ENCODE data around the gene CELA3A. TPM values are rescaled to one million over a fixed set of nuclear protein-coding genes. Genes with fewer than 3 reads are reported as not detected.
"Not testable (repeated sequence)": the region's sequence is repeated elsewhere in the genome, so short reads cannot be mapped to it uniquely, and the experiment has no call there.

Gene CELA3A
- total RNA-seq, 3 donors from 2014 or later, result not detected

GRCh38 chr1:21966247-21967000, 35.0 kb upstream of the CELA3A start:
- Histone ChIP-seq H3K4me1 (no peaks in the 10 kb centered on the region), H3K27me3 (no peaks in the 10 kb centered on the region), H3K27ac (no peak overlapping the region), H3K4me3 (no peak overlapping the region), H3K9me3 (no peaks in the 10 kb centered on the region), H3K36me3 (no peaks in the 10 kb centered on the region)
- TF ChIP-seq POLR2AphosphoS5 (IDR thresholded peaks at IDR 0.05) (no peak), POLR2A (IDR thresholded peaks at IDR 0.05) (no peak)
- TF ChIP-seq, protein P1, sequence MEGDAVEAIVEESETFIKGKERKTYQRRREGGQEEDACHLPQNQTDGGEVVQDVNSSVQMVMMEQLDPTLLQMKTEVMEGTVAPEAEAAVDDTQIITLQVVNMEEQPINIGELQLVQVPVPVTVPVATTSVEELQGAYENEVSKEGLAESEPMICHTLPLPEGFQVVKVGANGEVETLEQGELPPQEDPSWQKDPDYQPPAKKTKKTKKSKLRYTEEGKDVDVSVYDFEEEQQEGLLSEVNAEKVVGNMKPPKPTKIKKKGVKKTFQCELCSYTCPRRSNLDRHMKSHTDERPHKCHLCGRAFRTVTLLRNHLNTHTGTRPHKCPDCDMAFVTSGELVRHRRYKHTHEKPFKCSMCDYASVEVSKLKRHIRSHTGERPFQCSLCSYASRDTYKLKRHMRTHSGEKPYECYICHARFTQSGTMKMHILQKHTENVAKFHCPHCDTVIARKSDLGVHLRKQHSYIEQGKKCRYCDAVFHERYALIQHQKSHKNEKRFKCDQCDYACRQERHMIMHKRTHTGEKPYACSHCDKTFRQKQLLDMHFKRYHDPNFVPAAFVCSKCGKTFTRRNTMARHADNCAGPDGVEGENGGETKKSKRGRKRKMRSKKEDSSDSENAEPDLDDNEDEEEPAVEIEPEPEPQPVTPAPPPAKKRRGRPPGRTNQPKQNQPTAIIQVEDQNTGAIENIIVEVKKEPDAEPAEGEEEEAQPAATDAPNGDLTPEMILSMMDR (IDR thresholded peaks at IDR 0.05), result no peak
- no peak for DNase-seq (ENCODE audit: low spot score in 2 of 2)
- intact Hi-C loops (cut with DNase I; ENCODE audit: low total_unique reads), result no loop called here

GRCh38 chr1:21967216-21967615, 34.2 kb upstream of the CELA3A start:
- H3K27me3 ChIP-seq; H3K9me3 ChIP-seq; H3K4me1 ChIP-seq; DNase-seq (ENCODE audit: low spot score in 2 of 2); intact Hi-C loops (cut with DNase I; ENCODE audit: low total_unique reads); H3K36me3 ChIP-seq; H3K27ac ChIP-seq; H3K4me3 ChIP-seq: not testable (repeated sequence)

GRCh38 chr1:21969066-21969465, 32.4 kb upstream of the CELA3A start:
- H3K9me3 ChIP-seq; H3K27me3 ChIP-seq; H3K27ac ChIP-seq; H3K36me3 ChIP-seq; DNase-seq (ENCODE audit: low spot score in 2 of 2); H3K4me3 ChIP-seq; intact Hi-C loops (cut with DNase I; ENCODE audit: low total_unique reads); H3K4me1 ChIP-seq: not testable (repeated sequence)

- H3K27me3 ChIP-seq; intact Hi-C loops (cut with DNase I; ENCODE audit: low total_unique reads); H3K27ac ChIP-seq; DNase-seq (ENCODE audit: low spot score in 2 of 2); H3K9me3 ChIP-seq; H3K4me3 ChIP-seq; H3K36me3 ChIP-seq; H3K4me1 ChIP-seq: not testable (repeated sequence)
Observed at GRCh38 chr1:21970523-21970922, 30.9 kb upstream of the CELA3A start.

- H3K36me3 ChIP-seq; H3K4me1 ChIP-seq; H3K9me3 ChIP-seq; H3K27me3 ChIP-seq; H3K4me3 ChIP-seq; H3K27ac ChIP-seq; DNase-seq (ENCODE audit: low spot score in 2 of 2); intact Hi-C loops (cut with DNase I; ENCODE audit: low total_unique reads): not testable (repeated sequence)
Observed at GRCh38 chr1:21972973-21973441, 28.4 kb upstream of the CELA3A start.

GRCh38 chr1:21973948-21974347, 27.5 kb upstream of the CELA3A start:
- H3K4me3 ChIP-seq; H3K27ac ChIP-seq; H3K9me3 ChIP-seq; intact Hi-C loops (cut with DNase I; ENCODE audit: low total_unique reads); H3K36me3 ChIP-seq; DNase-seq (ENCODE audit: low spot score in 2 of 2); H3K27me3 ChIP-seq; H3K4me1 ChIP-seq: not testable (repeated sequence)

DNA sequence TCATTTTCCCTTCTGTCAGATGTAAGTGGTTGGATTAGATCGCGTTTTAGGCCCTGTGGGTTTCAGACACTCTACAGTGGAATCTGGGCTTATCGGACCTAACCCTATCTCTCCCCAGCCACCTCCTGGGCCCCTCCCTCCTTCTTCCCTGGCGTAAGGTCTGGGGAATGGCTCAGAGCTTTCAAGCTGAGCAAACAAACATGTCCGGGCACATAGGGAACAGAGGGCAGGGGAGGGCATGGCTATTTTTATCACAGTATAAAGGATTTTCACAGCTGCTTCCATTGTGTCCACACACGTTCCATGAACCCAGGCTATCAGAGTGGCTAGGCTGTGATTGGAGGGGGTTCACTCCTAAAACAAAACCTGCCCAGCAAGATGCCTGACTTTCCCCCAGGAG, 26.8 kb upstream of the CELA3A start:
- H3K9me3 ChIP-seq; H3K36me3 ChIP-seq; H3K27me3 ChIP-seq; intact Hi-C loops (cut with DNase I; ENCODE audit: low total_unique reads); H3K27ac ChIP-seq; H3K4me1 ChIP-seq; H3K4me3 ChIP-seq: not testable (repeated sequence)
- DNase-seq (ENCODE audit: low spot score in 2 of 2), result peak in 1 of 2 donors; percentile 35

DNA sequence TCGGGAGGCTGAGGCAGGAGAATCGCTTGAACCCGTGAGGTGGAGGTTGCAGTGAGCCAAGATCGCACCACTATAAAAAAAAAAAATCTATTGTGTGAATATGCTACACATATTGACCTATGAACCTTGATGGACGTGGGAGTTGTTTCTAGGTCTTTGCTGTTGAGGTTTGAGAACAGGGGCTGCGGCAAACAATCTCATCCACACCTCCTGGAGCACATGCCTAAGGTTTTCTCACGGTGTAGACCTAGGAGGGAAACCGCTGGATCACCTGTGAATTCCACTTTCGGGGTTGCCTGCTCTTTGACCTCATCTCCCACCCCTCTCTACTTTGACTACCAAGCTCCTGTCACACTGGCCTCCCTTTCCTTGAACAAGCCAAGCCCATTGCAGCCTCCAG, 26.2 kb upstream of the CELA3A start:
- DNase-seq (ENCODE audit: low spot score in 2 of 2); H3K36me3 ChIP-seq; H3K27me3 ChIP-seq; H3K4me3 ChIP-seq; intact Hi-C loops (cut with DNase I; ENCODE audit: low total_unique reads); H3K4me1 ChIP-seq; H3K9me3 ChIP-seq; H3K27ac ChIP-seq: not testable (repeated sequence)

GRCh38 chr1:21976703-21977239, 24.7 kb upstream of the CELA3A start, which contains the start of gene CELA3B:
Gene CELA3B (plus strand): TSS chr1:21977022. CDS start chr1:21977040, 18 bp downstream.
- H3K4me3 ChIP-seq; H3K27ac ChIP-seq; H3K9me3 ChIP-seq; intact Hi-C loops (cut with DNase I; ENCODE audit: low total_unique reads); H3K4me1 ChIP-seq; H3K36me3 ChIP-seq; H3K27me3 ChIP-seq; DNase-seq (ENCODE audit: low spot score in 2 of 2): not testable (repeated sequence)

- DNase-seq (ENCODE audit: low spot score in 2 of 2); H3K4me1 ChIP-seq; H3K36me3 ChIP-seq; H3K27me3 ChIP-seq; H3K4me3 ChIP-seq; H3K27ac ChIP-seq; H3K9me3 ChIP-seq; intact Hi-C loops (cut with DNase I; ENCODE audit: low total_unique reads): not testable (repeated sequence)
Observed at GRCh38 chr1:21978209-21978608, 23.2 kb upstream of the CELA3A start.

GRCh38 chr1:21980515-21981220, 20.8 kb upstream of the CELA3A start:
- intact Hi-C loops (cut with DNase I; ENCODE audit: low total_unique reads); H3K9me3 ChIP-seq; H3K27ac ChIP-seq; DNase-seq (ENCODE audit: low spot score in 2 of 2); H3K4me3 ChIP-seq; H3K27me3 ChIP-seq; H3K36me3 ChIP-seq; H3K4me1 ChIP-seq: not testable (repeated sequence)

- H3K4me1 ChIP-seq; H3K4me3 ChIP-seq; H3K36me3 ChIP-seq; DNase-seq (ENCODE audit: low spot score in 2 of 2); H3K27ac ChIP-seq; intact Hi-C loops (cut with DNase I; ENCODE audit: low total_unique reads); H3K27me3 ChIP-seq; H3K9me3 ChIP-seq: not testable (repeated sequence)
Observed at GRCh38 chr1:21981253-21981652, 20.2 kb upstream of the CELA3A start.

Measured in breast epithelium (tissue), 4 donors.